Sigmoid colon (tissue), 7 donors: ENCODE results near the gene BCHE. TPM values are rescaled to one million over a fixed set of nuclear protein-coding genes. Genes with fewer than 3 reads are reported as not detected.
A peak's percentile ranks its signal among the peaks of the same experiment; 100 is the strongest.

Source experiments
- DNase-seq: peaks from one replicate; pipeline ENCODE4 v3.0.0-alpha.2; 2019
- H3K27ac ChIP-seq, 4 donors: fragments of 200-600 bp; sonication (generic); one replicate each; pipeline ENCODE4 v1.5.1; 2016 to 2019; ENCODE audit warnings: mild to moderate bottlenecking in 1 of 4
- H3K27me3 ChIP-seq, 3 donors: fragments of 200-600 bp; sonication (generic); one replicate each; pipeline ENCODE4 v1.5.1; 2019; ENCODE audit warnings: mild to moderate bottlenecking in 1 of 3
- H3K36me3 ChIP-seq, 4 donors: fragments of 200-600 bp; sonication (generic); one replicate each; pipeline ENCODE4 v1.5.1; 2016 to 2019
- H3K4me1 ChIP-seq, 4 donors: fragments of 200-600 bp; sonication (generic); one replicate each; pipeline ENCODE4 v1.5.1; 2017 to 2019
- H3K4me3 ChIP-seq, 4 donors: fragments of 200-600 bp; sonication (generic); one replicate each; pipeline ENCODE4 v1.5.1; 2017 to 2019; ENCODE audit warnings: mild to moderate bottlenecking in 2 of 4, moderate library complexity in 1 of 4
- H3K9me3 ChIP-seq, 4 donors: fragments of 200-600 bp in 3 of 4; sonication (generic) in 3 of 4; one replicate each; pipeline versions ENCODE4 v1.5.1 to v1.6.1; 2013 to 2019
- EP300 ChIP-seq, 4 donors: sonication (generic); formaldehyde crosslinking; IDR thresholded peaks; one replicate each; pipeline ENCODE4 v1.6.1; 2017; ENCODE audit warnings: antibody characterized with exemption in 4 of 4
- POLR2A ChIP-seq, 2 donors: fragments of 450-650 bp; IDR thresholded peaks; one replicate each; pipeline ENCODE4 v1.6.1; 2016; ENCODE audit warnings: antibody characterized with exemption in 2 of 2, mild to moderate bottlenecking in 2 of 2, moderate library complexity in 2 of 2
- POLR2AphosphoS5 ChIP-seq, 4 donors: sonication (generic); formaldehyde crosslinking; IDR thresholded peaks; one replicate each; pipeline ENCODE4 v1.6.1; 2017; ENCODE audit warnings: antibody characterized with exemption in 4 of 4
- WGBS, 2 donors: extraction: QIAGEN DNeasy Blood & Tissue Kit; methylation state at CpG; one replicate each; pipeline ENCODE4 v1.1.7; 2013; 5-methylcytosine and 5-hydroxymethylcytosine counted together
- intact Hi-C: fragments of 100-400 bp; cut with DNase I; formaldehyde crosslinking; loops from one replicate; pipeline ENCODE4 v1.15.1; 2023
- polyA plus RNA-seq, 3 donors: library from polyadenylated mRNA; stranded (reverse); fragments of 200-250 nt; gene quantifications; one replicate each; pipeline ENCODE4 v1.2.3, GENCODE V29; 2013
- total RNA-seq, 4 donors: library from RNA; depleted of rRNA; stranded (reverse); fragments of >200 nt; gene quantifications; one replicate each; pipeline ENCODE4 v1.1.0, GENCODE V29; 2016
- TF ChIP-seq, protein P1 (sequence below), 4 experiments: fragments of 450-650 bp in 3 of 4; fragments of 200-600 bp in 1 of 4; IDR thresholded peaks; one replicate each; pipeline ENCODE4 v1.5.1; 2016 to 2019; ENCODE audit warnings: antibody characterized with exemption in 4 of 4, mild to moderate bottlenecking in 3 of 4, moderate library complexity in 2 of 4
- donor health status: healthy with polysubstance abuse.
- donor health status: Bipolar disorder and iron deficiency.
- donor health status: healthy.

BCHE gene
- total RNA-seq = 10 to 100 TPM; 34.9 to 88.1 (median 78.3) TPM
- polyA plus RNA-seq = 1 to 10 TPM in 2 of 3 donors, under 1 TPM in 1; 0.23 to 5.5 (median 2.4) TPM

DNA sequence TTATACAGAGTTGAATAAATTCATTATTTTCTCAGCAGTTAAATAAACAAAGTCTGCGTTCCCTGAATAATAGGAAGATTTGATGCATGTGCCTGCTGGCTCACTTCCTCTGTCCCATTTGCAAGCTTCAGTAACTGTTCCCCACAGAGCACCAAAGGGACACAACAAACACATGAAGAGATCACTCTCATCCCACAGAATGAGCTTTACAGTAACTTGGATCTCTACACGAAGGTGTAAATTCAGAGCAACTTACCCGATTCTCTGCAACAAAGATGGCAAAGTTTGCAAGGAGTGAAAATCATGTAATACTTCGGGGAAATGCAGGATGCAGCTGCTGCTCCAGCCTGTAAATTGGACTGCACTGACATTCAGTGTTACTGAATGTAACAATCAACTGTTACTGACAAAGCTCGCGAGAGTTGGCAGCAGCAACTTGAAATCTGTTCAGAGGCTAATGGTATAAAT is at the start of gene BCHE:
Gene BCHE, minus strand, starts transcription at position 366 of the 468 bp plus-strand sequence. CDS start 6,390 bp downstream, outside the sequence.
- Histone ChIP-seq H3K27ac (peak within 1 kb of the TSS; percentile 9 to 61 (median 57)), H3K4me1 (peaks cover 0 to 14% (median 0%) of the 10 kb centered on the region in 4 donors), H3K4me3 (peak within 1 kb of the TSS; percentile 15 to 44 (median 40)), H3K27me3 (no peaks in the 10 kb centered on the region), H3K9me3 (no peaks in the 10 kb centered on the region), H3K36me3 (no peaks in the 10 kb centered on the region)
- peak; percentile 64 for DNase-seq
- TF ChIP-seq, protein P1, sequence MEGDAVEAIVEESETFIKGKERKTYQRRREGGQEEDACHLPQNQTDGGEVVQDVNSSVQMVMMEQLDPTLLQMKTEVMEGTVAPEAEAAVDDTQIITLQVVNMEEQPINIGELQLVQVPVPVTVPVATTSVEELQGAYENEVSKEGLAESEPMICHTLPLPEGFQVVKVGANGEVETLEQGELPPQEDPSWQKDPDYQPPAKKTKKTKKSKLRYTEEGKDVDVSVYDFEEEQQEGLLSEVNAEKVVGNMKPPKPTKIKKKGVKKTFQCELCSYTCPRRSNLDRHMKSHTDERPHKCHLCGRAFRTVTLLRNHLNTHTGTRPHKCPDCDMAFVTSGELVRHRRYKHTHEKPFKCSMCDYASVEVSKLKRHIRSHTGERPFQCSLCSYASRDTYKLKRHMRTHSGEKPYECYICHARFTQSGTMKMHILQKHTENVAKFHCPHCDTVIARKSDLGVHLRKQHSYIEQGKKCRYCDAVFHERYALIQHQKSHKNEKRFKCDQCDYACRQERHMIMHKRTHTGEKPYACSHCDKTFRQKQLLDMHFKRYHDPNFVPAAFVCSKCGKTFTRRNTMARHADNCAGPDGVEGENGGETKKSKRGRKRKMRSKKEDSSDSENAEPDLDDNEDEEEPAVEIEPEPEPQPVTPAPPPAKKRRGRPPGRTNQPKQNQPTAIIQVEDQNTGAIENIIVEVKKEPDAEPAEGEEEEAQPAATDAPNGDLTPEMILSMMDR (IDR thresholded peaks at IDR 0.05) = no peak
- TF ChIP-seq POLR2AphosphoS5 (IDR thresholded peaks at IDR 0.05) = peak; percentile 17 to 74 (median 70)
- intact Hi-C loops = no loop called here
- WGBS, 2 donors = 13 to 23% methylated on average over 6 of the region's 6 CpGs

DNA sequence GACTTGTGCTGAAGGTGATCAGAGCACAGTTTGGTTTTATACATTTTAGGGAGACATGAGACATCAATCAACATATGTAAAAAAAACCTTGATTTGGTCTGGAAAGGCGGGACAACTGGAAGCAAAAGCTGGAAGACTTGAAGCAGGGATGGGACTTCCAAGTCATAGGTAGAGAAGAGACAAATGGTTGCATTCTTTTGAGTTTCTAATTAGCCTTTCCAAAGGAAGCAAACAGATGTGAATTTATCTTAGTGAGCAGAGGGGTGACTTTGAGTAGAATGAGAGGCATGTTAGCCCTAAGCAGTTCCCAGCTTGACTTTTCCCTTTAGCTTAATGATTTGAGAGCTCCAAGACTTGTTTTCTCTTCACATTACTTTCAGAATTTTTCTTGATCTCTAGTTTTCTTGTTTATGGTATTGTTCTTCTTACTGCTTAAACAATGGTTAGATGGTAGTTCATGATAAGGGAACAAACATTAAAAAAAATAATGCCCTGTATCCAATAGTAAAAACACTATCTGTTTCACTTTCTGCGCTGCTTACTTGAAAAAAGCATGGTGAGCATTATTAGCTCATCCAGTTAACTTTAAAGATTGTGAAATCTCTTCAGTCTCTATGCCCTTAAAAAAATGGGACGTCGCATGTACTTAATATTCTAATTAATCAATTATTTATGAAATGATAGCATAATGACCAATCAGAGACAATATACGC is 48.5 kb upstream of the BCHE start:
- no peaks in the 10 kb centered on the region for H3K4me1 ChIP-seq
- intact Hi-C loops = no loop called here
- TF ChIP-seq EP300 (IDR thresholded peaks at IDR 0.05) = no peak
- TF ChIP-seq POLR2A (IDR thresholded peaks at IDR 0.05) = no peak
- no peak for TF ChIP-seq POLR2AphosphoS5 (IDR thresholded peaks at IDR 0.05)
- TF ChIP-seq, protein P1 (IDR thresholded peaks at IDR 0.05) = no peak
- 85 to 87% methylated on average over 5 of the region's 5 CpGs for WGBS, 2 donors
- no peak for DNase-seq
- no peaks in the 10 kb centered on the region for H3K9me3 ChIP-seq
- no peak overlapping the region for H3K27ac ChIP-seq
- H3K27me3 ChIP-seq = no peaks in the 10 kb centered on the region
- no peaks in the 10 kb centered on the region for H3K36me3 ChIP-seq
- no peak overlapping the region for H3K4me3 ChIP-seq

DNA sequence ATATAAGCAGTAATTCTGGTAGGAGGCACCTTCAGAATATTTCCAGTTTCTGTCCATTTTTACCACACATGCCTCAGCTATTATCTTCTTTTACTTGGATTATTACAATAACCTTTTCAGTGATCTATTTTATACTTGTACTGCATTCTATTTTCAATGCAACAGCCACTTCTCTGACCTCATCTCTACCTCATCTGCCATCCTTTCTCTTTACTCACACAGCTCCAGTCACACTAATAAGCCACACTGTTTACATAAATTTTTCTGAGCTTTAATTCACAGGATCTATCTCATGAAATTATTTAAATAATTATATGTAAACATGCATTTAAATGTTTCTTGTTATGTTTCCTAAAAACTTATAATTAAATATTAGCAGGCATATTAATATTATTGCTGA is 47.3 kb upstream of the BCHE start:
- H3K36me3 ChIP-seq = no peaks in the 10 kb centered on the region
- no peaks in the 10 kb centered on the region for H3K27me3 ChIP-seq
- H3K4me1 ChIP-seq = no peaks in the 10 kb centered on the region
- H3K9me3 ChIP-seq = no peaks in the 10 kb centered on the region
- intact Hi-C loops = no loop called here
- DNase-seq = no peak
- no peak overlapping the region for H3K27ac ChIP-seq
- H3K4me3 ChIP-seq = peak overlapping the region in 2 of 4 donors; percentile 30 to 39
- TF ChIP-seq EP300 (IDR thresholded peaks at IDR 0.05) = no peak
- TF ChIP-seq, protein P1 (IDR thresholded peaks at IDR 0.05) = no peak

DNA sequence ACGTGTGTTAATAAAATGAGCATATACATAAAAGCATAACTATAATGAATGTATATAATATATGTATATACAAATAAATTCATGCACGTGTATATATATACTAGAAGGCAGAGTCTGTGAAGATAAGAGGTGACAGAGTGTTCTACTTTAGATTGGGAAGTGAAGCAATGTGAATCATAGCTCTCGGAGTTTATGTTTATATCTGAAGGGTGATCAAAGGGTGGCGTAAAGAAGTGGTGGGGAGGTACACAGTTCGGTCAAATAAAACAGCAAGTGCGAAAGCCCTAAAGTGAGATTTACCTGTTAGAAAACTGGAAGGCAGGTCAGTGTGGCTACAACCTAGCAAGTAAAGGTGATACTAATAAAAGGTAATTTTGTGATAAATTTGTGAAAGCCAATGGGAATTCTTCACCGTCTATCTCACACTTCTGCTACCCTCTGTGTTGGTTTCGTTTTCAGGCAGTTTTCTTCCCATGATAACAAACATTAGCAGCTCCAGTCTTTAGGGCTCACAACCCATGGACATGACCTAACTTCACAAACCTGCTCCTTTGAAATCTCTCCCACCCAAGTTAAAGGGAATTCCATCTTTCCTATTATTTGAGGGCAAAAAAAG is 46.7 kb upstream of the BCHE start:
- Histone ChIP-seq H3K27ac (no peak overlapping the region), H3K4me1 (no peaks in the 10 kb centered on the region), H3K4me3 (peak overlapping the region; percentile 12 to 39 (median 32)), H3K9me3 (no peaks in the 10 kb centered on the region), H3K36me3 (no peaks in the 10 kb centered on the region), H3K27me3 (no peaks in the 10 kb centered on the region)
- TF ChIP-seq POLR2AphosphoS5 (IDR thresholded peaks at IDR 0.05) (no peak), EP300 (IDR thresholded peaks at IDR 0.05) (no peak), POLR2A (IDR thresholded peaks at IDR 0.05) (no peak)
- TF ChIP-seq, protein P1 (IDR thresholded peaks at IDR 0.05) = no peak
- intact Hi-C loops = no loop called here
- 41 to 67% methylated on average over 8 of the region's 8 CpGs for WGBS, 2 donors
- DNase-seq = no peak
